Lower lobe of right lung (tissue), 2 donors: ENCODE data around the gene SMOC1. TPM values are rescaled to one million over a fixed set of nuclear protein-coding genes. Genes with fewer than 3 reads are reported as not detected.

Experiments
- ATAC-seq, 2 donors: fragments of 200-7000 bp; cut with Tn5 transposase; one replicate each; pipeline ENCODE4 v1.9.1; 2020 to 2022; ENCODE audit warnings: mild to moderate bottlenecking in 2 of 2, moderate library complexity in 2 of 2
- DNase-seq: peaks from one replicate; pipeline ENCODE4 v3.0.0-alpha.2; 2020
- H3K27ac ChIP-seq: fragments of 200-600 bp; one replicate; pipeline ENCODE4 v1.8.0; 2022
- H3K27me3 ChIP-seq: fragments of 200-600 bp; one replicate; pipeline ENCODE4 v1.8.0; 2022; ENCODE audit warnings: low read depth
- H3K36me3 ChIP-seq: fragments of 200-600 bp; one replicate; pipeline ENCODE4 v1.8.0; 2022; ENCODE audit warnings: mild to moderate bottlenecking
- H3K4me1 ChIP-seq: fragments of 200-600 bp; one replicate; pipeline ENCODE4 v1.8.0; 2022
- H3K4me3 ChIP-seq: fragments of 200-600 bp; one replicate; pipeline ENCODE4 v1.8.0; 2022; ENCODE audit warnings: mild to moderate bottlenecking
- H3K9me3 ChIP-seq: fragments of 200-600 bp; one replicate; pipeline ENCODE4 v1.8.0; 2022
- CTCF ChIP-seq: fragments of 200-600 bp; IDR thresholded peaks from one replicate; pipeline ENCODE4 v1.8.0; 2022; ENCODE audit warnings: antibody characterized with exemption, mild to moderate bottlenecking
- intact Hi-C: fragments of 100-400 bp; cut with DNase I; formaldehyde crosslinking; loops from one replicate; pipeline ENCODE4 v1.11.0; 2022
- total RNA-seq: library from RNA; stranded (reverse); fragmentation: NEBNext Ultra II Directional; extraction: Animal tissue kit (Norgen Biotek cat#: 25700); gene quantifications from one replicate; pipeline ENCODE4 v1.2.1, GENCODE V29; 2021
- donor health status: DM: no; HTN: yes; CAD: no; lungs with severe emphysema.

Gene SMOC1
- total RNA-seq, 1 donor from 2014 or later: 1.1 TPM

GRCh38 chr14:69855180-69855832 is 23.9 kb upstream of the SMOC1 start:
- no peak overlapping the region for H3K27ac ChIP-seq

GRCh38 chr14:69858801-69859200 is 20.4 kb upstream of the SMOC1 start:
- H3K27me3 ChIP-seq: peaks cover 7% of the 10 kb centered on the region
- H3K4me3 ChIP-seq: no peak overlapping the region
- no peaks in the 10 kb centered on the region for H3K9me3 ChIP-seq
- H3K27ac ChIP-seq: no peak overlapping the region
- no peaks in the 10 kb centered on the region for H3K36me3 ChIP-seq
- DNase-seq: no peak
- intact Hi-C loops: no loop called here
- no peak for ATAC-seq
- no peaks in the 10 kb centered on the region for H3K4me1 ChIP-seq
- no peak for TF ChIP-seq CTCF

More at GRCh38 chr14:69855180-69855832, 23.9 kb upstream of the SMOC1 start:
- ATAC-seq (no peak), DNase-seq (no peak)
- Histone ChIP-seq H3K9me3 (no peaks in the 10 kb centered on the region), H3K36me3 (no peaks in the 10 kb centered on the region), H3K4me3 (no peak overlapping the region), H3K4me1 (no peaks in the 10 kb centered on the region), H3K27me3 (peaks cover 6% of the 10 kb centered on the region)
- intact Hi-C loops: no loop called here
- TF ChIP-seq CTCF: no peak

GRCh38 chr14:69859591-69859990 is 19.6 kb upstream of the SMOC1 start:
- no peak overlapping the region for H3K27ac ChIP-seq
- H3K27me3 ChIP-seq: peaks cover 5% of the 10 kb centered on the region
- intact Hi-C loops: no loop called here
- ATAC-seq (no peak), DNase-seq (no peak)
- H3K4me3 ChIP-seq: no peak overlapping the region
- no peak for TF ChIP-seq CTCF
- no peaks in the 10 kb centered on the region for H3K36me3 ChIP-seq
- H3K4me1 ChIP-seq: no peaks in the 10 kb centered on the region
- no peaks in the 10 kb centered on the region for H3K9me3 ChIP-seq

GRCh38 chr14:69860221-69860620 is 19.0 kb upstream of the SMOC1 start:
- intact Hi-C loops: no loop called here
- DNase-seq: no peak
- no peaks in the 10 kb centered on the region for H3K4me1 ChIP-seq
- no peak overlapping the region for H3K4me3 ChIP-seq
- no peak overlapping the region for H3K27ac ChIP-seq
- TF ChIP-seq CTCF: no peak
- H3K9me3 ChIP-seq: no peaks in the 10 kb centered on the region
- H3K36me3 ChIP-seq: no peaks in the 10 kb centered on the region
- no peak for ATAC-seq
- peaks cover 5% of the 10 kb centered on the region for H3K27me3 ChIP-seq

GRCh38 chr14:69861025-69861569 is 18.1 kb upstream of the SMOC1 start:
- no peaks in the 10 kb centered on the region for H3K9me3 ChIP-seq
- no peak for TF ChIP-seq CTCF
- no peaks in the 10 kb centered on the region for H3K4me1 ChIP-seq
- ATAC-seq: no peak
- H3K4me3 ChIP-seq: no peak overlapping the region
- no peak overlapping the region for H3K27ac ChIP-seq
- H3K27me3 ChIP-seq: peaks cover 5% of the 10 kb centered on the region
- no peaks in the 10 kb centered on the region for H3K36me3 ChIP-seq
- intact Hi-C loops: no loop called here
- no peak for DNase-seq
